Measurements from ENCODE around the gene RASIP1.

GRCh38 chr19:48750771-48751504 is 10.5 kb upstream of the RASIP1 start:
- TF ChIP-seq EZH2 (IDR thresholded peaks at IDR 0.05; ENCODE audit: low read length, unreplicated experiment) (no peak), CTCF (conservative IDR thresholded peaks at IDR 0.05; ENCODE audit: low read depth, low read length) (no peak)

Data from PC-3 (cell line).